HG02763 (cell line): ENCODE results near the gene MTUS2.
"Not testable (repeated sequence)": the region's sequence is repeated elsewhere in the genome, so short reads cannot be mapped to it uniquely, and the experiment has no call there.

Experiments used
- ATAC-seq: cut with Tn5 transposase; IDR thresholded peaks from one replicate; pipeline ENCODE4 v1.9.1; 2021; ENCODE audit warnings: mild to moderate bottlenecking, moderate library complexity; ENCODE audit not compliant: unreplicated experiment

The MTUS2 gene

GRCh38 chr13:29294821-29295220 lies 474.7 kb downstream of the MTUS2 start:
- ATAC-seq, result no peak

- no peak for ATAC-seq
These were observed 480.9 kb downstream of the MTUS2 start for GRCh38 chr13:29301027-29301426.

GRCh38 chr13:29304148-29304547 lies 484.0 kb downstream of the MTUS2 start:
- no peak for ATAC-seq

GRCh38 chr13:29310806-29311205 lies 490.7 kb downstream of the MTUS2 start:
- ATAC-seq, result no peak

GRCh38 chr13:29315847-29316246 lies 495.7 kb downstream of the MTUS2 start:
- no peak for ATAC-seq

- ATAC-seq, result no peak
These were observed 497.7 kb downstream of the MTUS2 start for GRCh38 chr13:29317828-29318227.

GRCh38 chr13:29318741-29319140 lies 498.6 kb downstream of the MTUS2 start:
- no peak for ATAC-seq

- ATAC-seq, result no peak
These were observed 499.3 kb downstream of the MTUS2 start for GRCh38 chr13:29319451-29319850.

- ATAC-seq, result no peak
These were observed 503.8 kb downstream of the MTUS2 start for GRCh38 chr13:29323954-29324353.

- ATAC-seq, result no peak
These were observed 504.5 kb downstream of the MTUS2 start for GRCh38 chr13:29324601-29325000.

GRCh38 chr13:29328501-29328900 lies 508.4 kb downstream of the MTUS2 start:
- ATAC-seq, result no peak

- ATAC-seq, result no peak
These were observed 516.2 kb downstream of the MTUS2 start for GRCh38 chr13:29336356-29336755.

GRCh38 chr13:29339386-29340272 lies 519.5 kb downstream of the MTUS2 start:
- ATAC-seq, result no peak

- not testable (repeated sequence) for ATAC-seq
These were observed 525.9 kb downstream of the MTUS2 start for GRCh38 chr13:29345860-29346582.

- ATAC-seq, result no peak
These were observed 534.9 kb downstream of the MTUS2 start for GRCh38 chr13:29355029-29355428.

- ATAC-seq, result no peak
These were observed 539.0 kb downstream of the MTUS2 start for GRCh38 chr13:29359181-29359580.

- ATAC-seq, result no peak
These were observed 541.6 kb downstream of the MTUS2 start for GRCh38 chr13:29361716-29362115.

- no peak for ATAC-seq
These were observed 542.9 kb downstream of the MTUS2 start for GRCh38 chr13:29362849-29363604.

- ATAC-seq, result no peak
These were observed 549.1 kb downstream of the MTUS2 start for GRCh38 chr13:29369060-29369743.

GRCh38 chr13:29379281-29379680 lies 559.1 kb downstream of the MTUS2 start:
- no peak for ATAC-seq

GRCh38 chr13:29379865-29380264 lies 559.7 kb downstream of the MTUS2 start:
- ATAC-seq, result no peak
